Measurements from ENCODE around the gene ALX4.

Gene ALX4

DNA sequence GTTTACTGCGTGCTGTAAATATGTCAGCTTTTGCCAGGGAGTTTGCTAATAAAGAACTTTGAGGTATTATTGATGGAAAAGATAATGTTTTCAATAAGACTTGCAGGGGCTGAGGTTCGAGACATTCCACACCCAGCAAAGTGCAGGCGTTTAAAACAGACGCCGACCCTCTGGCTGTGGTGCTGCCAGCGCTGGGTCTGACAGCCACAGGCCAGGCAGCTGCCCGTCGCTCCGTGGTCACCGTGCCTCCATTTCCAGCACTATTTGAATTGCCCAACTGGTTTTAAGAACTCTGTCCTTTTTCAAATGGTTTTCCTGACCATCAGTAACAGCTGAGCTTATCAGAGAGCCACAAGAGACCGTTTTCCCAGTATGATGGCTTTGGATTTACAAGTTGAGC lies 28.1 kb upstream of the ALX4 start:
- Histone ChIP-seq H3K36me3 (replicated peaks; ENCODE audit: low read depth, low read length) (no peaks in the 10 kb centered on the region), H3K4me3 (ENCODE audit: low read length) (no peak overlapping the region), H3K27ac (ENCODE audit: low read length) (no peak overlapping the region), H3K4me1 (ENCODE audit: low read length) (no peaks in the 10 kb centered on the region), H3K27me3 (ENCODE audit: low read depth, low read length) (peaks cover 36% of the 10 kb centered on the region), H3K79me2 (ENCODE audit: low read length) (no peaks in the 10 kb centered on the region), H2AFZ (ENCODE audit: low read depth, low read length) (no peak overlapping the region), H3K9me3 (ENCODE audit: insufficient read depth, low read length) (no peaks in the 10 kb centered on the region), H3K4me2 (ENCODE audit: low read length) (no peak overlapping the region), H3K9ac (ENCODE audit: low read length) (no peak overlapping the region), H4K20me1 (ENCODE audit: insufficient read depth, low read length) (no peaks in the 10 kb centered on the region)
- TF ChIP-seq, protein P1, sequence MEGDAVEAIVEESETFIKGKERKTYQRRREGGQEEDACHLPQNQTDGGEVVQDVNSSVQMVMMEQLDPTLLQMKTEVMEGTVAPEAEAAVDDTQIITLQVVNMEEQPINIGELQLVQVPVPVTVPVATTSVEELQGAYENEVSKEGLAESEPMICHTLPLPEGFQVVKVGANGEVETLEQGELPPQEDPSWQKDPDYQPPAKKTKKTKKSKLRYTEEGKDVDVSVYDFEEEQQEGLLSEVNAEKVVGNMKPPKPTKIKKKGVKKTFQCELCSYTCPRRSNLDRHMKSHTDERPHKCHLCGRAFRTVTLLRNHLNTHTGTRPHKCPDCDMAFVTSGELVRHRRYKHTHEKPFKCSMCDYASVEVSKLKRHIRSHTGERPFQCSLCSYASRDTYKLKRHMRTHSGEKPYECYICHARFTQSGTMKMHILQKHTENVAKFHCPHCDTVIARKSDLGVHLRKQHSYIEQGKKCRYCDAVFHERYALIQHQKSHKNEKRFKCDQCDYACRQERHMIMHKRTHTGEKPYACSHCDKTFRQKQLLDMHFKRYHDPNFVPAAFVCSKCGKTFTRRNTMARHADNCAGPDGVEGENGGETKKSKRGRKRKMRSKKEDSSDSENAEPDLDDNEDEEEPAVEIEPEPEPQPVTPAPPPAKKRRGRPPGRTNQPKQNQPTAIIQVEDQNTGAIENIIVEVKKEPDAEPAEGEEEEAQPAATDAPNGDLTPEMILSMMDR (IDR thresholded peaks at IDR 0.05; ENCODE audit: low read depth, low read length): no peak
- TF ChIP-seq EZH2phosphoT487 (IDR thresholded peaks at IDR 0.05; ENCODE audit: low read depth): no peak

DNA sequence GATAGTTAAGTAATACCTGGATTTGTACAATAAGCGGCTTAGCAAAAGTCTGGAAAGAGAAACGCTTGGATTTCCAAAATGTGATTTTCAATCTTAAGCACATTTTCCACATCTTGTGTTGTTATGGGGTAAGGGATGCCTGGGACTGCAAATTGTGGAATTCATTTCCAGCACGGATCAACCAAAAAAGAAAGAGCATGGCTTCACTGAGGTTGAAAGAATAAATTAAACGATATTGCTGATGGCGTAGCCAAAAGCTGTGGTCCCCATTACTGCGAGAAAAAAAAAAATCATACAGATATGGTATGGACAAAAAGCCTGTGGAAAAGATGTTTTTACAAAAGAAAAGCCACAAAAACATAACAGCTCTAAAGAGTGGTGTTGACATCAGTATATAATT lies 26.0 kb upstream of the ALX4 start:
- H3K9ac ChIP-seq (ENCODE audit: low read length): no peak overlapping the region
- no peak overlapping the region for H2AFZ ChIP-seq (ENCODE audit: low read depth, low read length)
- TF ChIP-seq, protein P1 (IDR thresholded peaks at IDR 0.05; ENCODE audit: low read depth, low read length): no peak
- TF ChIP-seq EZH2phosphoT487 (IDR thresholded peaks at IDR 0.05; ENCODE audit: low read depth): no peak
- H3K36me3 ChIP-seq (replicated peaks; ENCODE audit: low read depth, low read length): no peaks in the 10 kb centered on the region
- H3K4me2 ChIP-seq (ENCODE audit: low read length): no peak overlapping the region
- H3K4me3 ChIP-seq (ENCODE audit: low read length): no peak overlapping the region
- H3K27me3 ChIP-seq (ENCODE audit: low read depth, low read length): peaks cover 36% of the 10 kb centered on the region
- no peaks in the 10 kb centered on the region for H3K4me1 ChIP-seq (ENCODE audit: low read length)
- no peaks in the 10 kb centered on the region for H3K9me3 ChIP-seq (ENCODE audit: insufficient read depth, low read length)
- no peak overlapping the region for H3K27ac ChIP-seq (ENCODE audit: low read length)
- no peaks in the 10 kb centered on the region for H3K79me2 ChIP-seq (ENCODE audit: low read length)
- no peaks in the 10 kb centered on the region for H4K20me1 ChIP-seq (ENCODE audit: insufficient read depth, low read length)

DNA sequence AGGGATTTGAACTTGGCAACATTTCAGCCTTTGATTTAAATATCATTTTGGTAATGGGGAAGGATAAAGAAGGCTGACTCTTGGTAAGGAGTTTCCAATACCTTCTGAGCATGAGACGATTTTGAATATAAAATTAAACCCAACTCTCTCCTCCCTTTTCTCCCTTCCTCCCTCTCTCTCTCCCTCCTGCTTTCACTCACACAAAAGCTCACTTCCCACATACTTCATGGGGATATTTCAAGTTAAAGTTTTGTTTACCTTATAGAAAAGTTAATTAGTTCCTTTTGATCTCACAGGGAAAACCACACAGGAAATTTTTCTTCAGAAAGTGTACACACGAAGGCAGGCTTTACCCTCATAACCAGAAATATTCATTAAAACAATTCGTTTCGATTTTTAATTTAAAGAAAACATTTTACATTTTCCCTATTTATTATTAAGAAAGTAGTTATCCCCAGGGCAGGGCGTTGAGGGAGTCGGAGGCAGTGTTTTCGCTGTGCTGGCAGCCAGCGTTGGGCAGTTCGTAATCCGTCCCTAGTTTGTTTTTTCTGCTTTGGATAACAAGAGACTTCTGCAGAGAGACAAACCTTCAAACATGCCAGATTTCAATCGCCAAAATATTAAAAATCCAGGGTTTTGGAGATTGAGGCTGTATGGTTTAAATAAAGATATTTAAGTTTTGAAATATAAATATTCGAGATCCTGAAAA lies 25.3 kb upstream of the ALX4 start:
- H3K27me3 ChIP-seq (ENCODE audit: low read depth, low read length): peaks cover 36% of the 10 kb centered on the region
- no peaks in the 10 kb centered on the region for H3K36me3 ChIP-seq (replicated peaks; ENCODE audit: low read depth, low read length)
- TF ChIP-seq, protein P1 (IDR thresholded peaks at IDR 0.05; ENCODE audit: low read depth, low read length): no peak
- no peak for TF ChIP-seq EZH2phosphoT487 (IDR thresholded peaks at IDR 0.05; ENCODE audit: low read depth)
- H3K9me3 ChIP-seq (ENCODE audit: insufficient read depth, low read length): no peaks in the 10 kb centered on the region
- H4K20me1 ChIP-seq (ENCODE audit: insufficient read depth, low read length): no peaks in the 10 kb centered on the region
- no peaks in the 10 kb centered on the region for H3K4me1 ChIP-seq (ENCODE audit: low read length)
- H3K9ac ChIP-seq (ENCODE audit: low read length): no peak overlapping the region
- no peaks in the 10 kb centered on the region for H3K79me2 ChIP-seq (ENCODE audit: low read length)
- no peak overlapping the region for H3K4me2 ChIP-seq (ENCODE audit: low read length)
- H3K4me3 ChIP-seq (ENCODE audit: low read length): no peak overlapping the region
- no peak overlapping the region for H2AFZ ChIP-seq (ENCODE audit: low read depth, low read length)
- H3K27ac ChIP-seq (ENCODE audit: low read length): no peak overlapping the region

DNA sequence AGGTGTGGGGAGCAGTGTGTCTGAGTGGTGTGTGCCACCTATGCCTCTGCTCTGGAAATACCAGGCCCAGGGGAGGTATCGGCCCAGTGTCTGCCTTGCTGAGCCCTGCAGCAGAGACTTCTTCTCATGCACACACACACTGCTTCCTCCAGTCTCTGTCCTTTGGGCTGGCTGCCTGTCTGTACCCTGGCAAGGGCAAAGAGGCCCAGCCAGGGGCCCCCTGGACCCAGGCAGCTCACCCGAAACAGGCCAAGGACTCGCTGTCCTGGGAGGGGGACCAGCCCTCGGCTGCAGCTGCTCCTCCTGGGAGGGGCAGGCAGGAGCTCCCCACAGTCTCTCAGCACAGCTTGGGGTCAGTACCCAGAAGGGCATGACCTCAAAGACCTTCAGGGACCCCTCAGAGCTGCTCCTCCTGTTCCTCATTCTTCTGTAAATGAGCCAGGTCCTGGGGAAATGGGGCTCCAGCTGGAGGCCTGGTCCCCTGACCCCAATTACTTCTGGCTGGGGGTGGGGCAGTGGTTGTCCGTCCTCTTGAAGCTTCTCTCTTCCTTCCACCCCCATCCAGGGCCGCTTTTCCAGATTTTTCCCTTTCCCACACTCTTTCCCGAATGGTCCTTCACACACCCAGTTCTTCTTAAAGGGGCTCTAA lies 24.5 kb upstream of the ALX4 start:
- H3K4me1 ChIP-seq (ENCODE audit: low read length): no peaks in the 10 kb centered on the region
- H3K27me3 ChIP-seq (ENCODE audit: low read depth, low read length): peaks cover 36% of the 10 kb centered on the region

More for the DNA sequence above, 24.5 kb upstream of the ALX4 start:
- Histone ChIP-seq H3K9me3 (ENCODE audit: insufficient read depth, low read length) (no peaks in the 10 kb centered on the region), H3K27ac (ENCODE audit: low read length) (no peak overlapping the region), H3K36me3 (replicated peaks; ENCODE audit: low read depth, low read length) (no peaks in the 10 kb centered on the region), H4K20me1 (ENCODE audit: insufficient read depth, low read length) (no peaks in the 10 kb centered on the region), H3K9ac (ENCODE audit: low read length) (no peak overlapping the region), H3K4me2 (ENCODE audit: low read length) (no peak overlapping the region), H2AFZ (ENCODE audit: low read depth, low read length) (no peak overlapping the region), H3K4me3 (ENCODE audit: low read length) (no peak overlapping the region), H3K79me2 (ENCODE audit: low read length) (no peaks in the 10 kb centered on the region)
- no peak for TF ChIP-seq EZH2phosphoT487 (IDR thresholded peaks at IDR 0.05; ENCODE audit: low read depth)
- TF ChIP-seq, protein P1 (IDR thresholded peaks at IDR 0.05; ENCODE audit: low read depth, low read length): no peak
